ENCODE results near the gene UBASH3A.

Gene UBASH3A

DNA sequence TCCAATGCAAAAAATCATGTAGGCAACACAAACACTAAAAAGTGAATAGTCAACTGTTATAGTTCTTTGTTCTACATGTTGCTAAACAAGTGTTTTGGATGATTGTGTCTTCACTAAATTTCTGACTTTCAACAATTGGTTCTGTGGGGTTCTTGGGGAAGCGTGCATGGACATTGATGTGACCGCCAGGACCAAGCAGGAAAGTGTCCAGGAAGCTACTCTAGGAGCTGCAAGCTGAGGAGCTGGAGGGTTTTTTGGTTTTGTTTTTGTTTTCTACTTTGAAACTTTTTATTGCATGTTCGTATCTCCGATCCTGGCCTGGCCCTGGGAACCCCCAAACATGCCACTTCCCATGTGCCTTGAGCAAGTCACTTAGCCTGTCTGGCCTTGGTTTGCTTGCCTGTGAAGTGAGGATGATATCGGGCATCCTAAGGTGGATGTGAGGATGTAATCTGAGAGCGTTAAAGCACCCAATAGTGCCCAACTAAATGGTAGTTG lies 15.8 kb upstream of the UBASH3A start:
- in situ Hi-C loops (cut with HindIII; ENCODE audit: low sequenced_read_pairs): no loop called here
- no peak for DNase-seq (ENCODE audit: low read depth, low spot score)
- no peak overlapping the region for H3K4me3 ChIP-seq (ENCODE audit: low read depth, low read length)
- TF ChIP-seq, protein P1, sequence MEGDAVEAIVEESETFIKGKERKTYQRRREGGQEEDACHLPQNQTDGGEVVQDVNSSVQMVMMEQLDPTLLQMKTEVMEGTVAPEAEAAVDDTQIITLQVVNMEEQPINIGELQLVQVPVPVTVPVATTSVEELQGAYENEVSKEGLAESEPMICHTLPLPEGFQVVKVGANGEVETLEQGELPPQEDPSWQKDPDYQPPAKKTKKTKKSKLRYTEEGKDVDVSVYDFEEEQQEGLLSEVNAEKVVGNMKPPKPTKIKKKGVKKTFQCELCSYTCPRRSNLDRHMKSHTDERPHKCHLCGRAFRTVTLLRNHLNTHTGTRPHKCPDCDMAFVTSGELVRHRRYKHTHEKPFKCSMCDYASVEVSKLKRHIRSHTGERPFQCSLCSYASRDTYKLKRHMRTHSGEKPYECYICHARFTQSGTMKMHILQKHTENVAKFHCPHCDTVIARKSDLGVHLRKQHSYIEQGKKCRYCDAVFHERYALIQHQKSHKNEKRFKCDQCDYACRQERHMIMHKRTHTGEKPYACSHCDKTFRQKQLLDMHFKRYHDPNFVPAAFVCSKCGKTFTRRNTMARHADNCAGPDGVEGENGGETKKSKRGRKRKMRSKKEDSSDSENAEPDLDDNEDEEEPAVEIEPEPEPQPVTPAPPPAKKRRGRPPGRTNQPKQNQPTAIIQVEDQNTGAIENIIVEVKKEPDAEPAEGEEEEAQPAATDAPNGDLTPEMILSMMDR (IDR thresholded peaks at IDR 0.05; ENCODE audit: low read depth, low read length): no peak

DNA sequence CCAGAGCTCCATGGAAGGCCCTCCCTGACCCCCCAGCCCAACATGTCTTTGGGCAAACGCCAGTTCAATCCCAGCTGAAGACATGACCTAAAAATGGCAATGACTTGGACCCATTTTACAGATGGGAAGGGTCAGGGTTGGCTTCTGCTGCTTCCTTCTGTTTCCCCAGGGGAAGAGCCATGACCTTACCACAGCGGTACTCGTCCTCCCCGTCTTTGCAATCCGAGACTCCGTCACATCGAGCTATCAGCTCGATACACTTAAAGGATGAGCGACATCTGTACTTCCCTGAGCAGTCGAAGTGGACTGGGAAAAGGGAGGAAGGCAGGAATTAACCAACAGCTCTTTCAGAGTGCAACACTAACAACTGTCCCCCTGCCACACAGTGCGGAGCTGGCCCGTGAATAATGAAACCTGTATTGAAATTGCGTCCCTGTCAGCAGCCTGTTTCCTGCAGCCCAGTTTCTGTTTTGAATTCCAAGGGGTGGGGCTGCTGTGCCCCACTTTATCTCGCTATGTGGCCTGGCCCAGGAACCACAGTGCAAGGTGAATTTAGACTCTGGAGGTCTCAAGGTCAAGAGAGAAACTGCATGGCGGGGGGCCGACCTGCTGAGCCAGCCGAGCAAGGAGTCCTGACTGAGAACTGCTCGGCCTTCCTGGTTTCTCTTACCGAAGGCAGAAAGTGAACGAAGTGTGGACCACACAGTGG lies 14.8 kb upstream of the UBASH3A start:
- DNase-seq (ENCODE audit: low read depth, low spot score): no peak

DNA sequence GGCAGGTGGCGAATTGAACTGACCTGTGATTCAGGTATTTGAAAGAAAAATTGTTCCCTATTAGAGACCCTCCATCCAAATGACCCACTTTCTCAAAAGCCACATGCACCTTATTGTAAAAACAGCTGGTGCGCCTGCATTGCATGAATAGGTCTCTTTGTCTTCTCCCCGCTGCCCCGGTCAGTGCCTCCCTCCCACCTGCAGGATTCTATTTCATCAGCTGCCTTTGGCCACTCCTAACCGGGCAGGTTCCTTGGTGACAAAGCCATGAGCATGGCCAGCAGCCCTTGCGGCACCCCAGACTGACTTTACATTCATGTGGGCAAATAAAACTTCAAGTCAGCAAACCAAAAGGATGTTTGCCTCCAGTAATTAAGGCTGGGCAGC lies 14.3 kb upstream of the UBASH3A start:
- DNase-seq (ENCODE audit: low read depth, low spot score): no peak
- TF ChIP-seq, protein P1 (IDR thresholded peaks at IDR 0.05; ENCODE audit: low read depth, low read length): no peak
- H3K4me3 ChIP-seq (ENCODE audit: low read depth, low read length): no peak overlapping the region
- in situ Hi-C loops (cut with HindIII; ENCODE audit: low sequenced_read_pairs): no loop called here

More for the DNA sequence above, 14.8 kb upstream of the UBASH3A start:
- H3K4me3 ChIP-seq (ENCODE audit: low read depth, low read length): no peak overlapping the region
- in situ Hi-C loops (cut with HindIII; ENCODE audit: low sequenced_read_pairs): no loop called here
- TF ChIP-seq, protein P1 (IDR thresholded peaks at IDR 0.05; ENCODE audit: low read depth, low read length): no peak

DNA sequence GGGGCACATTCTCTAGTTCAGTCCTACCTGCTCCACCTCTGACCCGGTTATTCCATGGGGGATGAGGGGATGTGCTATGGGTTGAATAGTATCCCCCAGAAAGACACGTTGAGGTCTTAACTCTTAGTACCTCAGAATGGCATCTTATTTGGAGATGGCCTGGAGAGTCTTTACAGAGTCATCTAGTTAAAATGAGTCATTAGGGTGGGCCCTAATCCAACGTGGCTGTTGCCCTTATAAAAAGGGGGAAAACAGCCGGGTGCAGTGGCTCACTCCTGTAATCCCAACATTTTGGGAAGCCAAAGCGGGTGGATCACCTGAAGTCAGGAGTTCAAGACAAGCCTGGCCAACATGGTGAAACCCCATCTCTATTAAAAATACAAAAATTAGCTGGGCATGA lies 13.5 kb upstream of the UBASH3A start:
- DNase-seq (ENCODE audit: low read depth, low spot score): no peak
- TF ChIP-seq, protein P1 (IDR thresholded peaks at IDR 0.05; ENCODE audit: low read depth, low read length): no peak
- H3K4me3 ChIP-seq (ENCODE audit: low read depth, low read length): no peak overlapping the region
- in situ Hi-C loops (cut with HindIII; ENCODE audit: low sequenced_read_pairs): no loop called here

DNA sequence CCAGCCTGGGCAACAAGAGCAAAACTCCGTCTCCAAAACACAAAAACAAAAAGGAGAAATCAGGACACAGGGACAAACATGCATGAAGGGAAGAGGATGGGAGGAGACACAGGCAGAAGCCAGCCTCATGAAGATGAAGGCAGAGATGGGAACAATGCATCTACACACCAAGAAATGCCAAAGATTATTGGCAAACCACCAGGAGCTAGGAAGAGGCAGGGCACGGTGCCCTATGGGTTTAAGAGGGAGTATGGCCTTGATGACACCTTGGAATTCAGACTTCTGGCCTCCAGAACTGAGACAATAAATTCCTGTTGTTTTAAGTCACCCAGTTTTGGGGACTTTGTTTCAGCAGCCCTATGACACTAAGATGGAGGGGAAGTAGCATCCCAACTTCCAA lies 13.0 kb upstream of the UBASH3A start:
- in situ Hi-C loops (cut with HindIII; ENCODE audit: low sequenced_read_pairs): no loop called here
- DNase-seq (ENCODE audit: low read depth, low spot score): no peak
- TF ChIP-seq, protein P1 (IDR thresholded peaks at IDR 0.05; ENCODE audit: low read depth, low read length): no peak
- no peak overlapping the region for H3K4me3 ChIP-seq (ENCODE audit: low read depth, low read length)

DNA sequence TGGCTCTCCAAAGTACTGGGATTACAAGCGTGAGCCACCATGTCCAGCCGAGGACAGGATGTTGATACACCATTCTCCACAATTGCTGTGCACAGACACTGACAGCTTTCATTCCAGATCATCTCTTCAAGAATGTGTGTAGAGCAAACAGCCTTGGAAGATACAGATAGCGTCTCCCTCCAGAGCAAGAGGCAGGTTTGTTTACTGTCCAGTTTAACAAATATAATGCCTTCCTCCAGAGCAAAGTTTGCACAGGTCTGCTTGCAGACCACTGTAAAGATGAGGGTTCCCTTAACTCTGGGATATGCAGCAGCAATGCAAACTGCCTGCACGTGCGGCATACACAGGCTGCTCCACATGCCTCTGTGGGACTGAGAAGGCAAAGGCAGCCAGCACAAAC lies 12.4 kb upstream of the UBASH3A start:
- no peak for DNase-seq (ENCODE audit: low read depth, low spot score)
- in situ Hi-C loops (cut with HindIII; ENCODE audit: low sequenced_read_pairs): no loop called here
- no peak overlapping the region for H3K4me3 ChIP-seq (ENCODE audit: low read depth, low read length)
- TF ChIP-seq, protein P1 (IDR thresholded peaks at IDR 0.05; ENCODE audit: low read depth, low read length): no peak

Data from astrocyte of the spinal cord (primary cell).